HG03139 (cell line): Measurements from ENCODE around the gene TAS2R60.
"Not testable (repeated sequence)": the region's sequence is repeated elsewhere in the genome, so short reads cannot be mapped to it uniquely, and the experiment has no call there.

Source experiments
- ATAC-seq: cut with Tn5 transposase; IDR thresholded peaks from one replicate; pipeline ENCODE4 v1.9.1; 2021; ENCODE audit not compliant: unreplicated experiment

TAS2R60 gene, protein sequence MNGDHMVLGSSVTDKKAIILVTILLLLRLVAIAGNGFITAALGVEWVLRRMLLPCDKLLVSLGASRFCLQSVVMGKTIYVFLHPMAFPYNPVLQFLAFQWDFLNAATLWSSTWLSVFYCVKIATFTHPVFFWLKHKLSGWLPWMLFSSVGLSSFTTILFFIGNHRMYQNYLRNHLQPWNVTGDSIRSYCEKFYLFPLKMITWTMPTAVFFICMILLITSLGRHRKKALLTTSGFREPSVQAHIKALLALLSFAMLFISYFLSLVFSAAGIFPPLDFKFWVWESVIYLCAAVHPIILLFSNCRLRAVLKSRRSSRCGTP

DNA sequence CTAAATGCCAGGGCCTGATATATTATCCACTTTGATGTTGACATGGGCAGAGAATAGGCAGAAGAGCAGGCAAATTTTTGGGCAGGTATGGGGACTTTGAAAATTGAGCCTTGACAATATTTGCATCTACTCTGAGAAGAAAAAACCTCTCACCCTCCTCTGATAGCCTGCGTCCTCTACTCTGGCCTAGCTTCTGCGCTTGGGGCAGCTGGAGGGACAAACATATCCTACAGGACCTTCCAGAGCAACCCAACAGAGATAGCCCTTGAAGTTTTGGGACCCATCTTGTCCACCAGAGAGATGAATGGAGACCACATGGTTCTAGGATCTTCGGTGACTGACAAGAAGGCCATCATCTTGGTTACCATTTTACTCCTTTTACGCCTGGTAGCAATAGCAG lies at the start of gene TAS2R60:
Gene TAS2R60 (plus strand): TSS at position 301 of the 400 bp plus-strand sequence. CDS start 0 bp downstream, at position 301.
- no peak for ATAC-seq

DNA sequence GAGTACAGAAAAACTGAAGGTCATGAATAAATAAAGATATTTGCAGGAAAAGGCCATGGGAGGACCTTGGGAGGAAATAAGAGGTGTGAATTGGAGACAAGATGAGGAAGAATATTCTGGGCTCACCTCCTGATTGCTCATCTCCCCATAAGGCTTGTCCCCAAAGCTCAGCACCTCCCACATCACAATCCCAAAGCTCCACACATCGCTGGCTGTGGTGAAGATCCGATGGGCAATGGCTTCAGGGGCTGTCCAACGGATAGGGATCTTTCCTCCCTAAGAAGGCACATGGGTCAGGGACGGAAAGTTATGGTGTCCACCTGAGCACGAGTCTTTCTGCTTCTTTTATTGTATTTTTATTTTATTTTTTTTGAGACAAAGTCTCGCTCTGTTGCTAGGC lies 49.2 kb upstream of the TAS2R60 start:
- no peak for ATAC-seq

DNA sequence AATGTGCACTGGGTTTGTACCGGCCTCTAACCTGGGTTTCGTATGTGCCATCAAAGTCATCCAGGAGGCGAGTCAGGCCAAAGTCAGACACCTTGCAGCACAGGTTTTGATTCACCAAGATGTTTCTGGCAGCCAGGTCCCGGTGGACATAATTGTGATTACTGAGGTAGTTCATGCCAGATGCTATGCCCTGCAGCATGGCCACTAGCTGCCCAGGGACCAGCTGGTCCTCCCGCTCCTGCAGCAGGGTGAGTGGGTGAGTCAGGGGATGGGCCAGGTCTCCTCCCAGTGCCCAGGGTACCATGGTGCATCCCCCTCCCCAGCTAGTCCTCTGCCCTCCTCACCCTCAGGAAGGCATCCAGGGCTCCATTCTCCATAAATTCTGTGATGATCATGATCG lies 48.5 kb upstream of the TAS2R60 start:
- ATAC-seq, result no peak

DNA sequence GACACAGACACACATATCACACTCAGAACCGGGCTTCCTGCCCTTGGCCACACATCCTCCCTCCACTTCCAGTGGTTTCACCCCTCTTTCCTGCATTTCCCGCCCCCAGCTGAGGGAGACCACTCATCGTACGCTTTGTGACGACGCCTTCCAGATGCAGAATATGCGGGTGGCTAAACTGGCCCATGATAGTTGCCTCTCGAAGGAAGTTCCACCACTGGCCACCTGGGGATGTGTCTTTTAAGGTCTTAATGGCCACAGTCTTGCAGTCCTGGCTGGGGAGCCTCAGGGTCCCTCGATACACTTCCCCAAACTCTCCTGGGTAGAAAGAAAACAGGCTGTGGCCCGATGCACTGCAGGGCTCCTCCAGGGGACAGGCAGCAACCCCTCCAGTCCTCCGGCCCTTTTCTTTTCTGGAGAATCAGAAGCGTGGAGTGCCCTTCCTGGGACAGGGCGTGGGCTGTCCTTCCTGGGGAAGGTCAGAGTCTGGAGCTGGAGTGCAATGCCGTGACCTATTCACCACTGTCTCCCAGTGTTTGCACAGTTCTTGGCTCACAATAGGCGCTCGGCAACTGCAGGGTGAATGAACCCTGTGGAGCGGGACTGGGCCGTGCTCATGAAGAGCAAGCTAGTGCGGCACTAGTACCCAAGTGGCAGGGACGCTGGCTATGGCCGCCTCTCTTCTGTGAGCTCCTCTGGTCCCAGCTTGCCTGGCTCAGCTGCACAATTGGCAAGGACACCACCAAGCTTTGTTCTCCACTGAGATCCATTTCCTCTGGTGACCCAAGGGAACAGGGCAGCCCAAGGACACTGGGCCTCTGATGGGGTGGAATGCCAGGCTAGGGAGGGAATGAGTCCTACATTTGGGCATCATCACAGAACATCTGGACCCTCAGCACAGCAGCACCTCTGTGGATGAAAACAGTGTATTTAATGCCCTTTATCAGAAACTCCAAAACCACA lies 47.8 kb upstream of the TAS2R60 start:
- ATAC-seq, result no peak

DNA sequence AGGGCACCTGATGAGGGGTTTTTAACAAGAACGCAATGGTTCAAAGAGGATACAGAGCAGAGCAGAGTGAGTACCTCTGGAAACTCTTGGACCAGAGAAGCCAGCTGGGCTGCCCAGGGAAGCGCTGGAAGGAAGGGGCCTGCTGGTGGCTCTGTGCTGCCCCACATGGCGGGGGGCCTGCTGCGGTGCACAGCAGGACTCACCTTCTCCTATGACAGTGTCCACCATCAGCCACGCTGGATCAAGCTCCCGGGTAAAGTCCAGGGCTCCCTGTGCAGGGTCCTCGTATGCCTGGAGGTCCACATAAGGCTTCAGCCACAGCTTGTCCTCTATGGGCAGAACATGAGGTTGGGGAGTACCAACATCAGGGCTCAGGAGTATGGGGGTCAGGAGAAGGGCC lies 47.1 kb upstream of the TAS2R60 start:
- ATAC-seq, result no peak

DNA sequence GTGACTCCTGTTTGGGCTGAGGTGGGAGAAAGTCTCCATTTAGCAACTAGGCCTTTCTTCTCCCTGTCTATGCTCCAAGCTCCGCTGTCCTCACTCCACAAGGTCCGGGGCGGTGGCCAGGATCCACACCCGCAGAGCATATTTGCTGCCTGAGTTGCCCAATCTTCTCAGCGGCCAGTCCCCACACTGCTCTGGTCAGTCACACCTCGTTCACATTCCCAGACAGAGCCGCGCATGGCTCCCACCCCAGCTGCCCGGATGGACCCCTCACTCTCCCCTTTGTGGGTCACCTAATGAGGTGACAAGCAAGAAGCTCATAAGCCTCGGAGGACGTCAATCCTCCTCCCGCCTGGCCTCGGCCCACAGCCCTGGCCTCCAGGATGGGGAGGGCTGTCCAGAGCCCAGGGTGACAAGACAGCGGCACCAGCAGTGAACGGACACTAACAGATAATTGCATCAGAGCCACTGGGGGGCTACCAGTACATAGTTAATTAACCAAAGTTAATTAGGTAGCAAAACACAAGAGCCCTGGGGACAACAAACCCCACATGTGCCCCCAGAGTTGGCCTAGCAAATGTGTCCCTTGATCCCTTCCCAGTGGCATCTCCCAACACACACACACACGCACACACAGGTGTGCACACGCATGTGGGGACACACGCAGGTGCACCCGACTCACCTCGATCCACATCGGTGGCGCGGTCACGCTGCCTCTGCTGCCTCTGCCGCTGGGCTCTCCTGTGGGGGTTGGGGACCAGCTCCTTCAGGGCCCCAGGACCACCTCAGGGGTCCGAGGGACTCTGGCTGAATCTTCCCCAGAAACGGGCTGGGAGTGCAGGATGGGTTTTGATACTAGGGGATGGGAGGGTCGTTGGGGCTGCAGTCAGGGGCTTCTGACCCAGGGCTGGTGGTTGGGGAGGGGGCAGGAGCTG lies 46.4 kb upstream of the TAS2R60 start:
- ATAC-seq, result no peak

DNA sequence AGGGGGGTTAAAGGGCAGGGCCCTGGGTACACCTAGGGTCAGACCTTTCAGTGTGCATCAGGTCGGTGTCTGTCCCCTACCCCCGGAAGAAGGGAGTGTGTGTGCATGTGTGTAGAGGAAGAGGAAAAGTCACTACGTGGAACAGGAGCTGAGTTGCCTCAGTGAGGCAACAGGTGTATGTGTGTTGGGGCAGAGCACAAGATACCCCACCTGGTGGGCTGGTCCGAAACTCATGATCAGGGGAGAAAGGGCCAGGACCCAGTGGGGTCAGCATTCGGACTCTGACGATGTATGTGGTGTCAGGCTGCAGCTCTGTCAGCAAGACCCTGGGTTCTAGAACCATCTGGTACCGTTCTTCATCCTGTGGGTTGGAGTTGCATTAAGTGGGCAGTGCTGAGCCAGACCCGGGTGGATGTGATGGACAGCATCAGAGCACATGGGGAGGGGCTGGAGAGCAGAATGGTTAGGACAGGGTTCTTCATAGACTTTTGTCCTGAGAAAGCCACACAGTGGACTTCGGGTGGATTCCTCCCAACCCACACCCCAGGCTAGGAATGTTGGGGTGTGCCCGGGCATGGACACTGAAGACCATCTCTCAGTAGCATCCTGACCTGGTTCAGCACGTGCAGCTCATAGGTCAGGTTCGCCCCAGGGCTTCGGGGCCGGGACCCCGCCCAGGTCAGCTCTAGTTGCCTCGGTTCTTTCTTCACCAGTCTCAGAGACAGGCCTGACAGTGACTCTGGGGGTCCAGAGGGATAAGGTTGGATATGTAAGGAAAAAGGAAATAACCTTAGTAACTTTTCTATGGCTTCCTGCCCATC lies 45.3 kb upstream of the TAS2R60 start:
- ATAC-seq, result no peak

DNA sequence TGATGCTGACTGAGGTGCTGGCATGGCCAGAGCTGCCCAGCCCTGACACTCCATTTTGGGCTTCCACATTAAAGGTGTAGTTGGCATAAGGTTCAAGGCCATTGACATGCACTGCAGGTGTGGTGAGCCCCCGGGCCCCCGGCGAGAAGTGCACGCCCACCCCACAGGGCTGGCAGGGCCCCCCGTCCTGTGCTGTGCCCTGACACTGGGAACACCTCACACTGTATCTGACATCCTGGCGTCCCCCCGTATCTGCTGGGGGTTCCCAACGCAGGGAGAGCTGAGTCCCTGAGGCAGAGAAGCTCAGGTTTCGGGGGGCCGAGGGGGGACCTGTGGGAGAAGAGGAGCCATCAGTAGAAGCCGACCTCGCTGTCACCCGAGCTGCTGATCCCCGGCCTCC lies 44.6 kb upstream of the TAS2R60 start:
- no peak for ATAC-seq

DNA sequence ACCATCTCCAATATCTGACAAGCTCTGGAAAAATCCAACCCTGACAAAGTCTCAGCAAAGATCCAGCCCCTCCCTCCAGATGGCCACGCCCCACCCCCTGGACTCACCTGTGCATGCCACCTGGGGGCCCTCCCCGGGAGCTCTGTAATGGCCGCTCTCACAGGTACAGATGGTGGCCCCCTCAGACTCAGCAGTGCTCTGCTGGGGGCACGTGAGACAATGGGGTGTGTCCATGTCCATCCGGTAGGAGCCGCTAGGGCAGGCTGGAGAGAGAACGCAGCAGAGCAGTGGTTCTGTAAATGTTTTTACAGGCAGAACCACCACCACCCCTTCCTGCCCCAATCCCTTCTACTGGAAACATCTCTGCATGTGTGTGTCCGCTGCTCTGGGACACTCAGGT lies 44.1 kb upstream of the TAS2R60 start:
- no peak for ATAC-seq

DNA sequence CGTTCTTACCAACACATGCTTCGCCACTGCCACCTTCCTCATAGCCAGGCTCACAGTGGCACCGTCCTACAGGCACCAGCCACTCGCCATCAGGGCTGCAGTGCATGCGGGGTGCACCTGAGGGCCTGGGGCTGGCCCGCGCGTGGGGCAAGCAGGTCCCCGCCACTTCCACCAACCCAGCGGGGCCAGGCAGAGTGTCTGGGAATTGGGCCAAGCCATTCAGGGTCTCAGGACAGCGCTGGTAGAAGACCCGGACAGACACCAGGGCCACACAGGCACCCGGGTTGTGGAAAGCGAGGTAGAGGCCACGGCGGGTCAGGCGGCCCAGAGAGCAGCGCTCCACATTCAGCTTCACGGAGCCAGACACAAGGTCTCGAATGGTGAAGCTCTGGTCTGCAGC lies 43.6 kb upstream of the TAS2R60 start:
- no peak for ATAC-seq

DNA sequence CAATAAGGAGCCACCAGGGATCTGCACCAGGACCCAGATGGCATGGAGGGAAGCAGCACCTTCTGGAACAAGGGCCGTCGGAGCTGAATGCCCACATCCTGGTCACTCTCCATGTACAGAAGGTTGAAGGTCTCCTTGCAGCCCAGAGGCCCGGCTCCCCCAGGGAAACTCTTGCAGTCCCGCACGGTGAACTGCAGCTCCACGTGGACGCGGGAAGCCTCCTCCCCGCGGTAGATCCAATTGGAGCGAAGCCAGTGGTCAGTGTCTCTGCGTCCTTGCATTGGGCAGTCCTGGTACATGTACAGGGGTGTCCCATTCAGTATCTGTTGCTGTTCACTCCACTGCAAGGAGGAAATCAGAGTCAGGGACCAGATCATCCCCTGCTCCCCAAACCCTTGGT lies 42.0 kb upstream of the TAS2R60 start:
- ATAC-seq, result no peak

DNA sequence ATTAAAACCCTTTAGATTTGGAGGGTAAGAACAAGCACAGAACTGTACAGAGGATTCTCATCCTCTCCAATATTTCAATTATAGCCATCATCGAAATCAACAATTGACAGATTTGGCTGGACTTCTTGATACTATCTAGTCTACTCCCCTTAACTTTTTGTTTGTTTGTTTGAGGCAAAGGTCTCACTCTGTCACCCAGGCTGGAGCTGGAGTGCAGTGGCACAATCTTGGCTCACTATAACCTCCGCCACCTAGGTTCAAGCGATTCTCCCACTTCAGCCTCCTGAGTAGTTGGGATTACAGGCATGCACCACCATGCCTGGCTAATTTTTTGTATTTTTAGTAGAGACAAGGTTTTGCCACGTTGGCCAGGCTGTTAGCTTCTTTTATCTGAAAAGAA lies 41.0 kb upstream of the TAS2R60 start:
- ATAC-seq, result not testable (repeated sequence)

DNA sequence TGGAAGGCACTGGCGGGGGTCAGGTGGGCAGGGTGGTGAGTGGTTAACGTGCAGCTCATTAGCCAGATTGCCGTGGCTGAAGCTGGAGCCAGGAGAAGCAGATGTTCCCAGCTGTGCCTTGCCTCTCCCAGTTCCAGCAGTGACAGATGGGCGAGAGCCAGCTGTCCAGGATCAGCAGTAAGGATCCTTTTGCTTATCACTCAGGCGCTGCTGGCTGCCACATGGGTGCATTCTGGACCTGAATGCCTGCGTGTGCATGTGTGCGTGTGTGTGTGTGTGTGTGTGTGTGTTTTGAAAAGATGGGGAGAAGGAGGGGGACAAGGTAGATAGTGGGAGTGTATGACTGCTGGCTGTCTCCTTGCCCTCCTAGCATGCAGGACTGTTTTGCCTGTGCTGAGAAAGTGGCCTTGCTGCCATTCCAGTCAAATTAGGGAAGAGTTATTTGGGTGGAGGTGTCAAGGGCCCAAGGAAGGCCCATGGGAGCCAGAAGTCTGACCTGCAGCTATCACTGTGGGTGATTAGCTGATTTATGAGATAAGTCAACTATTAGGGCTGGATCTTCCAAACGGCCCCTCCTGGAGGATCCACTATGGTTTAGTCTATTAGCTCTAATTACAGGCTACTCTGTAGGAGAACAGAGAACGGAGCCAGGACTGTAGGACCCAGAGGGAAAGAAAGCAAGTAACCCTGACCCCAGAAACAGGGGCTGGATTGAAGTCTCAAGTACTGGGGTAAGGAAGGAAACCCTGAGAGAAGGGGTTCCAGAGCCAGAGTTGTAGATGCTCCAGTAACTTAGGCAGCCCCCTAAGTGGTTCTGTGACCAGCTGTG lies 37.9 kb upstream of the TAS2R60 start:
- no peak for ATAC-seq

DNA sequence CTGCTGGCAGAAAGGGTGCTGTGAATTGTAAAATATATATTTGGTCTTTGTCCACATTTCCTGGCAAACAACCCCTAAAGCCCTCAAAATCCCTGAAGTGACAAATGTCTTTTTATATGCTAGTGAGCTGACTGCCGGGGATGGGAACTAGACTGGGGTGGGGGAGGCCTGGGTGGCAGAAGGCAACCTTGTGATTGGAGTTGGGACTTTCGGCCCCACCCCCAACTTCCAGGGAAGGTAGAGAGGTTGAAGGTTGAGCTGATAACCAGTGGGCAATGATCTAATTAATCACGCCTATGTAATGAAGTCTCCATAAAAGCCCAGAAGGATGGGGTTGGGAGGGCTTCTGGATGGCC lies 37.3 kb upstream of the TAS2R60 start:
- no peak for ATAC-seq

DNA sequence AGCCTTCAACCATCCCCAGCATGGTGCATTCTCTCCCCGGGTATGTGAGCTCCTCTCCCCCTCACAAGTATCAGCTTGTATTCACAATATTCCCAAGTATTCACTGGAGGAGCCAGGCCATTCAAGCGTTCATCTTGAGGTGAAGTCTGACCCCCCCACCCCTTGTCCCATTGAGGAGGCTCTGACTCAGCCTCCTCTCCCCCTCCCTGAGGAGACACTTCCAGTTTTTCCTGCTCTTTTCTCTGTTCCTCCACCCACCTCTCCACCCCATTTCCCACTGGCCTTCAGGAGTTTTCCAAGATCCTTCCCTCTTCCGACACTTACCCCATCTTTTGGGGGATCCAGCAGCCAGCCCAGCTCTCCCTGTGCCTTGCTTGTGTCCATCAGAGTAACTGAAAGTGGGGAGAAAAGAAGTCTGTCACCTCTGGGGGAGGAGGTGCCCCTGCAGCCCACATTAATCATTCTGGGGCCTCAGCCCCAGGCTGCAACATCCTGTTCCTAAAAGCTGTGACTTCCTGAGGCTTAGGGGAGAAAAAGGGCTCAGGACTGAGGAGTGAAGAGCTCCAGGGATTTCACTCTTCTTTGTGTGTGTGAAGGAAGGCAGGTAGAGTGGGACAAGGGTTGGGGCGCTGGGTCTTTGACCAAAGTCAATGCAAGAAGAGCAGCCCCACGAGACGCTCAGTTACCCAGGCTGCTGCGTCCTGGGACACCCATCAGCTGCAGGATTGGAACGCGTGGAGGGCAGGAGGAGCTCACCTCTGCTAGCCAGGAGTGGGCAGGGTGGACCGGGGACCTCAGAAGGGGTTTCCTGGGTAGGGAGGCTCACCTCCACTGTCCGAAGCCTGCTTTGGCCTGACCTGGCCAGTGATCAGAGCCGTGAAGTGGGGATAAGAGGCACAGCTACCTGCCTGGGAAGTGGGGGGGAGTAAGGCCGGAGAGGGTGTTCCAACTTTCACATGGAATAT lies 35.7 kb upstream of the TAS2R60 start:
- no peak for ATAC-seq

DNA sequence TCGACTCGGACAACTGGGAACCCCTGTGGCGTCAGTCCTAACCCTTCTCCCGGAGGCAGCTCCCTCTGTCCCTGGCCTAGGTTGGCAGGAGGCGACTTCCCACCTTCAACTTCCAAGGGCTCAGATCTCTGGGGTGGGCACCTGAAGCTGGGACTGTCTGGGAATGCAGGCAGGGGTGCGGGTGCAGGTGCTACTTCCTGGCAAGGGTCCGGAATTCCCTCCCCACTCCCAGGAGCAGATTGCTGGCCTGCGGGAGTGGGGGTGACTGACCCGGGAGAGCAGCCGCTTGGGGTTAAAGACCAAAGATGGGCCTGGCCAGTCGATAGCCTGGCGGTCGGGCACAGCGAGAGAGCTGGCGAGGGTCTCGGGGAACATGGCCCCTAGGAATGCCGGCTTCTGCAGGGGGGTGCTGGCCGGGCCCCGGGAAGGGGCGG lies 35.0 kb upstream of the TAS2R60 start:
- ATAC-seq, result no peak

DNA sequence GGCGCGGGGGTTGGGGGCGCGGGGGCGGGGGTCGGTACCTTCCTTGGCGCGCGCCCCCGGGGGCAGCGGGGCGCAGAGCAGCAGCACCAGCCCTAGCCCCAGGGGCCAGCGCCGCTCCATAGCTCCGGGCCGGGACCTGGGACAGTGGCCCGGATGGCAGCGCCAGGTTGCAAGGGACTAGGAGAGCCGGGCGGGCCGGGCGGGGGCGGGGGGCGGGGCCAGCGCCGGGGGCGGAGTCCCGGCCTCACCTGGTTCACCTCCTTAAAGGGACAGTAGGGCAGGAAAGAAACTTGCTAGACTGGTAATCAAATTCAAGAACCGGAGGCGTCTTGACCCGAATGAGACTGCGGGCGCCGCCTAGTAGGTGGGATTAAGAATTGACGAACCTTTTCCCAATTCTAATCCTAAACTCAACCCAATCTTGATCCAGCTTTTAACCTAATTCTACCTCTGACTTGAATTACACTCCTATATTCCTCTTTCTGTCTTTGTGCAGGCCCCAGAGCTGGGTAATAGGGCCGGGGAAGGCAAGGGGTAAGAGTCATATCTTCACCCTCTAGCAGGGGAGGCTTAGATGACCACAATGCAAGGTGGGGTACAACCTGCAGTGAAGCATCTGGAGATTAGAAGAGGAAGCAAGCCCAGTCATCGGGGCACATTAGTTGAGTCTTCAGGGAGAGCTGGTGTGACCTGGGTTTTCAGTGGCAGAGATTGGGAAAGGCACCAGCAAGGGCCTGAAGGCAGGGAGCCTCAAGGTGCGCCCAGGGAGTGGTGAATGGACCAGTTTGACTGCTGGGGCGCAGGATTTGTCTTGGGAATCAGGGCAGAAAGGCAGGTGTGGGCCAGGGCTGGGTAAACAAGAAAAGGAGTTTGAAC lies 34.3 kb upstream of the TAS2R60 start, which contains the start of gene EPHA1:
Gene EPHA1 (minus strand): TSS at position 171 of the 876 bp plus-strand sequence. CDS start 51 bp downstream, at position 120.
- peak; percentile 49 for ATAC-seq
